Endodermal cell (in vitro differentiated cells): Measurements from ENCODE around the gene GET4. TPM values are rescaled to one million over a fixed set of nuclear protein-coding genes. Genes with fewer than 3 reads are reported as not detected.

ENCODE experiments used
- DNase-seq: peaks from one replicate; pipeline ENCODE4 v3.0.0-alpha.2; 2017
- H3K27ac ChIP-seq: 2 replicates; pipeline ENCODE4 v1.5.1; 2013; ENCODE audit warnings: mild to moderate bottlenecking, low read depth, low read length, moderate library complexity
- H3K27me3 ChIP-seq: 2 replicates; pipeline ENCODE4 v1.6.1; 2013; ENCODE audit warnings: mild to moderate bottlenecking, low read length, moderate library complexity; ENCODE audit not compliant: insufficient read depth, control insufficient read depth, poor library complexity, severe bottlenecking
- H3K36me3 ChIP-seq: 2 replicates; pipeline ENCODE4 v1.7.0; 2013; ENCODE audit warnings: mild to moderate bottlenecking, low read length, moderate library complexity; ENCODE audit not compliant: control insufficient read depth, insufficient read depth
- H3K4me1 ChIP-seq: one replicate; pipeline ENCODE4 v1.7.0; 2013; ENCODE audit warnings: low read length; ENCODE audit not compliant: control insufficient read depth, insufficient read depth
- H3K4me3 ChIP-seq: 2 replicates; pipeline ENCODE4 v1.5.1; 2013; ENCODE audit warnings: mild to moderate bottlenecking, low read length, moderate library complexity
- H3K9ac ChIP-seq: 2 replicates; pipeline ENCODE4 v1.6.1; 2013; ENCODE audit warnings: mild to moderate bottlenecking, low read length, moderate library complexity; ENCODE audit not compliant: poor library complexity, severe bottlenecking; ENCODE audit errors: extremely low read depth
- H3K9me3 ChIP-seq: 2 replicates; pipeline ENCODE4 v1.6.1; 2013; ENCODE audit warnings: mild to moderate bottlenecking, low read length, moderate library complexity; ENCODE audit not compliant: control insufficient read depth
- H3K27ac Mint-ChIP-seq: 2 replicates; pipeline ENCODE4 v1.8.0; 2020; ENCODE audit warnings: mixed read lengths
- H3K27me3 Mint-ChIP-seq: 2 replicates; pipeline ENCODE4 v1.8.0; 2021; ENCODE audit warnings: mild to moderate bottlenecking, mixed read lengths; ENCODE audit not compliant: insufficient read depth
- H3K36me3 Mint-ChIP-seq: 2 replicates; pipeline ENCODE4 v1.8.0; 2020; ENCODE audit warnings: low read depth, mixed read lengths
- H3K4me1 Mint-ChIP-seq: 2 replicates; pipeline ENCODE4 v1.8.0; 2020; ENCODE audit warnings: mixed read lengths
- H3K4me3 Mint-ChIP-seq: 2 replicates; pipeline ENCODE4 v1.8.0; 2020; ENCODE audit warnings: mild to moderate bottlenecking, moderate library complexity, mixed read lengths
- H3K9me3 Mint-ChIP-seq: 2 replicates; pipeline ENCODE4 v1.8.0; 2020; ENCODE audit warnings: mild to moderate bottlenecking, mixed read lengths
- WGBS, 2 experiments: methylation state at CpG; one replicate each; pipeline versions ENCODE4 v1.1.5 to v1.1.7; 2013; ENCODE audit warnings: missing lambda C conversion rate in 2 of 2, mixed read lengths in 1 of 2; ENCODE audit not compliant: insufficient coverage in 1 of 2, insufficient read length in 1 of 2; 5-methylcytosine and 5-hydroxymethylcytosine counted together
- long read RNA-seq, 4 experiments: library from polyadenylated mRNA in 2 of 4; library from RNA in 1 of 4; library from capped mRNA in 1 of 4; stranded (forward) in 3 of 4; unstranded in 1 of 4; transcript quantifications; one replicate each; pipeline ENCODE4 v2.0.0, GENCODE V29; 2020 to 2021; ENCODE audit warnings: inconsistent platforms in 1 of 4
- polyA plus RNA-seq, 2 experiments: library from polyadenylated mRNA; stranded (reverse); fragments of 50-300 nt; gene quantifications; one replicate each; pipeline ENCODE4 v1.2.3, GENCODE V29; 2013
- total RNA-seq, 2 donors: library from RNA; stranded (reverse); fragmentation: NEBNext Ultra II Directional in 1 of 2; extraction: Animal tissue kit (Norgen Biotek cat#: 25700) in 1 of 2; gene quantifications; 2 replicates in 1 of 2; 3 replicates in 1 of 2; pipeline ENCODE4 v1.2.1, GENCODE V29; 2021
- TF ChIP-seq, protein P1 (sequence below): fragments of 200-600 bp; sonication (generic); conservative IDR thresholded peaks from 2 replicates; pipeline ENCODE4 v1.5.0; 2021; ENCODE audit warnings: antibody characterized with exemption, mild to moderate bottlenecking

GET4 gene
- total RNA-seq: 10 to 100 TPM; 73.3 to 84.3 TPM
- 49.1 TPM for polyA plus RNA-seq (2013, experiment 1 of 2)
- 46.6 TPM for polyA plus RNA-seq (2013, experiment 2 of 2)
- long read RNA-seq, experiment 1, full-length matches to known transcripts: 40 of 54 reads
- long read RNA-seq, experiment 1, partial matches to known transcripts: 8 of 54 reads
- long read RNA-seq, experiment 1, other reads (novel, unspliced or antisense): 6 of 54 reads
- long read RNA-seq, experiment 2, full-length matches to known transcripts: 121 of 134 reads
- long read RNA-seq, experiment 2, partial matches to known transcripts: 3 of 134 reads
- long read RNA-seq, experiment 2, other reads (novel, unspliced or antisense): 10 of 134 reads
- long read RNA-seq, experiment 3, full-length matches to known transcripts: 204 of 227 reads
- long read RNA-seq, experiment 3, partial matches to known transcripts: 0 of 227 reads
- long read RNA-seq, experiment 3, other reads (novel, unspliced or antisense): 23 of 227 reads
- long read RNA-seq, experiment 4, full-length matches to known transcripts: 4 of 5 reads
- long read RNA-seq, experiment 4, partial matches to known transcripts: 0 of 5 reads
- long read RNA-seq, experiment 4, other reads (novel, unspliced or antisense): 1 of 5 reads

DNA sequence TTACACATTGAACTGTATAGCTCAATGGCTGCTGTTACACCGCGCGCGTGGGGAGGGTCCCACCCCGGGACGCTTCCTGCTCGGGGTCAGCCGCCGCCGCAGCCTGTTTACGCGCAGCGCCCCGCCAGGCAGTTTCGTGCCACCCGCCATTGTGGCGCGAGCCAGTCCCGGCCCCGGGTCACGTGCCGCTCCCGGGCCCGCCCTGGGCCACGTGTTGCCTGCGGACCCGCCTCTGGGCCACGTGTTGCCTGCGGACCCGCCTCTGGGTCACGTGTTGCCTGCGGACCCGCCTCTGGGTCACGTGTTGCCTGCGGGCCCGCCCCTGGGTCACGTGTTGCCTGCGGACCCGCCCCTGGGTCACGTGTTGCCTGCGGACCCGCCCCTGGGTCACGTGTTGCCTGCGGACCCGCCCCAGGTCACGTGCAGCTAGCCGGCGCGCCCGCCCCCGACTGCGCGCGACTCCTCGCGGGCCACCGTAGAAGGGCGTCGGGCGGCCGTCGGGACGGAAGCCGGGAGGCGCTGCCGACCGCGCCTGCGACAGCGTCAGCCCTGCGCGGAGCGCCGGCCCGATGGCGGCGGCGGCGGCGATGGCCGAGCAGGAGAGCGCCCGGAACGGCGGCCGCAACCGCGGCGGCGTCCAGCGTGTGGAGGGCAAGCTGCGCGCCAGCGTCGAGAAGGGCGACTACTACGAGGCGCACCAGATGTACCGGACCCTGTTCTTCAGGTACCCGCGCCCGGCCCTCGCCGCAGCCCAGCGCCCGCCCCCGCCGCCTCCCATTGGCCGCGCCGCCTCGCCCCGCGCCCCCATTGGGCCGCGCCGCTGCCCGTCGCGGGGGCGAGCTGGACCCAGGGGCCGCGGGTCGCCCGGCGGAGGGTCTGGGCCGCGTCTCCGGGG, at the start of gene GET4:
Gene GET4, plus strand, starts transcription at position 478 of the 895 bp plus-strand sequence. Its CDS starts 92 bp downstream, at position 570.
- 1% methylated on average over 34 to 129 of the region's 129 CpGs for WGBS, 2 experiments
- Histone ChIP-seq H3K4me1 (peaks cover 4% of the 10 kb centered on the region), H3K36me3 (peaks cover 59% of the 10 kb centered on the region), H3K27me3 (no peaks in the 10 kb centered on the region), H3K9ac (peak within 1 kb of the TSS; percentile 64), H3K9me3 (no peaks in the 10 kb centered on the region), H3K27ac (peak within 1 kb of the TSS; percentile 71), H3K4me3 (peak within 1 kb of the TSS; percentile 81)
- TF ChIP-seq, protein P1, sequence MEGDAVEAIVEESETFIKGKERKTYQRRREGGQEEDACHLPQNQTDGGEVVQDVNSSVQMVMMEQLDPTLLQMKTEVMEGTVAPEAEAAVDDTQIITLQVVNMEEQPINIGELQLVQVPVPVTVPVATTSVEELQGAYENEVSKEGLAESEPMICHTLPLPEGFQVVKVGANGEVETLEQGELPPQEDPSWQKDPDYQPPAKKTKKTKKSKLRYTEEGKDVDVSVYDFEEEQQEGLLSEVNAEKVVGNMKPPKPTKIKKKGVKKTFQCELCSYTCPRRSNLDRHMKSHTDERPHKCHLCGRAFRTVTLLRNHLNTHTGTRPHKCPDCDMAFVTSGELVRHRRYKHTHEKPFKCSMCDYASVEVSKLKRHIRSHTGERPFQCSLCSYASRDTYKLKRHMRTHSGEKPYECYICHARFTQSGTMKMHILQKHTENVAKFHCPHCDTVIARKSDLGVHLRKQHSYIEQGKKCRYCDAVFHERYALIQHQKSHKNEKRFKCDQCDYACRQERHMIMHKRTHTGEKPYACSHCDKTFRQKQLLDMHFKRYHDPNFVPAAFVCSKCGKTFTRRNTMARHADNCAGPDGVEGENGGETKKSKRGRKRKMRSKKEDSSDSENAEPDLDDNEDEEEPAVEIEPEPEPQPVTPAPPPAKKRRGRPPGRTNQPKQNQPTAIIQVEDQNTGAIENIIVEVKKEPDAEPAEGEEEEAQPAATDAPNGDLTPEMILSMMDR: peak; percentile 44
- H3K27ac Mint-ChIP-seq: peak within 1 kb of the TSS; percentile 87
- H3K4me1 Mint-ChIP-seq: peaks cover 16% of the 10 kb centered on the region
- H3K4me3 Mint-ChIP-seq: peak within 1 kb of the TSS; percentile 83
- peak; percentile 98 for DNase-seq
- H3K9me3 Mint-ChIP-seq: peaks cover 10% of the 10 kb centered on the region
- H3K27me3 Mint-ChIP-seq: no peaks in the 10 kb centered on the region
- H3K36me3 Mint-ChIP-seq: peaks cover 48% of the 10 kb centered on the region

DNA sequence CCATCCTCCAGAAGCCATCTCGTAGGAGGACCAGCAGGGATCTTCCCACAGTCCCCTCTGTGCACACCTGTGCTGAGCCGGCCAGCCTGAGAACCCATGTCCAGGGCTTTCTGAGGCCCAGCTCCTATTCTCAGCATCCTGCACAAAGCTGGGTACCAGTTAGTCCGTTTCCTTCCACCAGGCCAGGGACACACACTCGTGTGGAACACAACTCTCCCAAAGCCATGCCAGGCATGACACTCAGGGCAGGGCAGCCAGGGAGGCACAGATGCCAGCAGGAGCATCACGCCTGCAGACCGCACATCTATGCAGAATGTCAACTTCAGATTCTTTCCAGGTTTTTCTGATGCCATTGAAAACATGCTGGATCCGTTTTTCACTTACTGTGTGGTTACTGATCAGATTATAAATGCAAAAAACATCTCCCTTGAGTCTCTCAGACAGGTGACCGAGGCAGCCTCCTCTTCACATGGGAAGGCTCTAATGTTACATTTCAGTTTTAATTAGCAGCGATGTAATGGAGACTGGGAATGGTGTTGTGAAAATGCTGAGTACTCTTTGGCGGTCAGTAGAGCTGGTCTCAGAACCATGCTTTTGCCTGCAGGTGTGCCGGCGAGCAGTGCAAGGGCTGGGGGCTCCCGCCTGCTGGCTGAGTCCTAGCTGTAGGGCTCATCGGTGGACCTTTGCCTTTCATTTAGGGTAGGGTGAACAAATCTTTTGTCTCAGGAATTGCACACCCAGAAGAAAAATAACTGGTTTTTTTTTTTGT, 47.4 kb upstream of the GET4 start:
- no peaks in the 10 kb centered on the region for H3K27me3 ChIP-seq
- no peak for DNase-seq
- TF ChIP-seq, protein P1: no peak
- Mint-ChIP-seq H3K4me1 (peaks cover 18% of the 10 kb centered on the region), H3K9me3 (no peaks in the 10 kb centered on the region), H3K36me3 (peaks cover 44% of the 10 kb centered on the region), H3K4me3 (no peak overlapping the region), H3K27me3 (no peaks in the 10 kb centered on the region), H3K27ac (no peak overlapping the region)
- H3K4me1 ChIP-seq: no peaks in the 10 kb centered on the region
- H3K27ac ChIP-seq: no peak overlapping the region
- no peak overlapping the region for H3K9ac ChIP-seq
- peaks cover 19% of the 10 kb centered on the region for H3K36me3 ChIP-seq
- H3K9me3 ChIP-seq: no peaks in the 10 kb centered on the region
- H3K4me3 ChIP-seq: no peak overlapping the region
- WGBS, 2 experiments: 93 to 94% methylated on average over 13 to 14 of the region's 14 CpGs

- Mint-ChIP-seq H3K9me3 (no peaks in the 10 kb centered on the region), H3K36me3 (peaks cover 42% of the 10 kb centered on the region), H3K4me1 (peaks cover 18% of the 10 kb centered on the region), H3K27ac (peak overlapping the region; percentile 61), H3K4me3 (no peak overlapping the region), H3K27me3 (no peaks in the 10 kb centered on the region)
- Histone ChIP-seq H3K4me1 (no peaks in the 10 kb centered on the region), H3K9ac (no peak overlapping the region), H3K4me3 (no peak overlapping the region), H3K36me3 (peaks cover 19% of the 10 kb centered on the region), H3K27me3 (no peaks in the 10 kb centered on the region), H3K9me3 (no peaks in the 10 kb centered on the region), H3K27ac (no peak overlapping the region)
- WGBS, 2 experiments: 83 to 100% methylated on average over 5 to 11 of the region's 12 CpGs
- TF ChIP-seq, protein P1: no peak
- no peak for DNase-seq
These were observed 46.3 kb upstream of the GET4 start for GRCh38 chr7:830069-830468.
